ENCODE results near the gene NLGN2. TPM values are rescaled to one million over a fixed set of nuclear protein-coding genes. Genes with fewer than 3 reads are reported as not detected.

The NLGN2 gene
- total RNA-seq, 1 donor from 2014 or later, result 68.4 TPM

DNA sequence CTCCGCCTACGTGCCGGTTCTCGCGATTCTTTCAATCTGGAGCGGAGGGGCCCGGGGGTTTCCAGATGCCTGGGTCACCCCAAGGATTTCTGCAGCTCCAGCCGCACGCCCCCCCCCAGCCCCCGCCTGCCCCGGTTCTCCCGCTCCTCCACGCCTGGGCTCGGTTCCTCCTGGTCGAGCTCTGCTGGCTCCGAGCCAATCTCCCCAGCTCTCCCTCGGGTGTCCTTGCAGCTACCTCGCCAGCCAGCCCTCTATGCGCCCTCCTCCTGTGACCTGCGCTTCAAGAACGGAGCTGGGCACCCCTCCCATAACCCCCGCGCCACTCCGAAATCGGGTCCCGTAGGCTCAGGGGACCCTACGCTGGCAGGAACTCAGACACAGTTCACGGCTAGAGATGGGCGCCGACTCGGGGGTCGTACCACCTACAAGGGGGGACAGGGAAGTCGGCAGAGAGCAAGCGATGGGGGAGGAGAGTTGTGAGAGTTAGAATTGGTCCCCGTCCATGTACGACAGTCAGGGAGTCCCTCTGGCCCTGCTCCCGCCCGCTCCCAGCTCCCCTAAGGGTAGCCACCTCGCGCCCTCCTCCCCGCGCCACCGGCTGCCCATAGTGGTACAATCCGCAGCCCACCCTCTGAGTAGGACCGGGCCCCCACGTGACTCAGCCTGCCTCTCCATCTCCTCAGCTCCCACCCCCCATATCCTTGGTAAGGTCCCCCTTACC is 32.6 kb downstream of the NLGN2 start:
- no peak for TF ChIP-seq CTCF (conservative IDR thresholded peaks at IDR 0.05)
- DNase-seq (ENCODE audit: extremely low spot score, unreplicated experiment), result no peak
- peak overlapping the region; percentile 93 for H3K4me3 Mint-ChIP-seq
- peak overlapping the region; percentile 86 for H3K27ac Mint-ChIP-seq
- H3K4me1 Mint-ChIP-seq (ENCODE audit: unreplicated experiment), result peaks cover 26% of the 10 kb centered on the region
- no peaks in the 10 kb centered on the region for H3K9me3 Mint-ChIP-seq
- peaks cover 4% of the 10 kb centered on the region for H3K36me3 Mint-ChIP-seq
- H3K27me3 Mint-ChIP-seq, result peaks cover 63% of the 10 kb centered on the region

GRCh38 chr17:7440834-7441195 is 33.2 kb downstream of the NLGN2 start:
- Mint-ChIP-seq H3K27me3 (peaks cover 65% of the 10 kb centered on the region), H3K4me1 (ENCODE audit: unreplicated experiment) (peaks cover 29% of the 10 kb centered on the region), H3K4me3 (peak overlapping the region; percentile 93), H3K9me3 (no peaks in the 10 kb centered on the region), H3K27ac (peak overlapping the region; percentile 86), H3K36me3 (peaks cover 5% of the 10 kb centered on the region)
- peak; percentile 51 for TF ChIP-seq CTCF (conservative IDR thresholded peaks at IDR 0.05)
- DNase-seq (ENCODE audit: extremely low spot score, unreplicated experiment), result no peak

GRCh38 chr17:7441266-7441665 is 33.6 kb downstream of the NLGN2 start:
- TF ChIP-seq CTCF (conservative IDR thresholded peaks at IDR 0.05), result no peak
- Mint-ChIP-seq H3K36me3 (peaks cover 7% of the 10 kb centered on the region), H3K4me1 (ENCODE audit: unreplicated experiment) (peaks cover 32% of the 10 kb centered on the region), H3K9me3 (no peaks in the 10 kb centered on the region), H3K27ac (peak overlapping the region; percentile 86), H3K27me3 (peaks cover 65% of the 10 kb centered on the region), H3K4me3 (peak overlapping the region; percentile 93)
- no peak for DNase-seq (ENCODE audit: extremely low spot score, unreplicated experiment)

- Mint-ChIP-seq H3K27ac (no peak overlapping the region), H3K36me3 (peaks cover 7% of the 10 kb centered on the region), H3K9me3 (no peaks in the 10 kb centered on the region), H3K27me3 (peaks cover 61% of the 10 kb centered on the region), H3K4me3 (peak overlapping the region; percentile 93), H3K4me1 (ENCODE audit: unreplicated experiment) (peaks cover 35% of the 10 kb centered on the region)
- no peak for DNase-seq (ENCODE audit: extremely low spot score, unreplicated experiment)
- no peak for TF ChIP-seq CTCF (conservative IDR thresholded peaks at IDR 0.05)
These were observed 34.5 kb downstream of the NLGN2 start for GRCh38 chr17:7442142-7442541.

DNA sequence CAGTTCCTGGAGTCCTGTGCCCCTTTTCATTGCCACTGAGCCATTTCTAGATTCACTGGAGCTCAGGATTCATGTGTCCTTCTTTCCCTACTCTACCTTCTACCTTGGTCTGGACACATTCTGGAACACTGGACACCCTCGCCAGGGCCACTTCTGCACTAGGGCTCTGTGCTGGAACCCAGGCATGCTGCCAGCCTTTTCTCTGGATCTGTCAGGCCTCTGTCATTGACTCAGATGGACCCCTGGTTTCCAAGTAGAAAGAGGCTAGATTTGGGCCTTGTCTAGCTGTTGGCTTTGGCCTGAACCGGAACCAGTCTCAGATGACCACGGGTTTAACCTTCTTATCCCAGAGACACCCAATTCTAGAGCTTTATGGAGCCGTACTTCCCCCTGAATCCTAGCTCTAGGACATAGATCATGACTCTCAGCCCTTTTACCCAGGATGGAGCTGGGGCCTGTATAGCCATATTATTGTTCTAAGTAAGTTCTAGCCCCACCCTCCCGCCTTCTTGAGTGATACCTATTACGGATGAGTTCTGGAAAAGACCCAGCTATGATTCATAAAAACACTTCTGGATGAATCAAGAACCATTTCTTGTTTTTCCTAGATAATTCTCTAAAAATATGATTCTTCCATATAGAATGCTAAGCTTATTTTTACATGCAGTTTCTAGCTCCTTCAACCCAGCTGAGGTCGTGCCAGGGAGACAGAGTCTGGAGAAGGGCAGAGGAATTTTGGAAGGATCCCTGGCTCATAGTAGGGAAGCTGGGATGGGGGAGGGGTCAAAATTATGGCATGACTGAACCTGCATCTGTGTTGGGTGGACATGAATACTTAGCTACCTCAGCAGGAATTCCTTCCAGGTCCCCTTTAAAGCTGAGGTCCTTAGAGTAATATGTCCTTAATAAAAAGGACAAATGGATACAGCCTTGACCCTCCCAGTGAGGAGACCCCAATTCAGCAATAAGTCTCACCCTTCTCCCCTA is 36.1 kb downstream of the NLGN2 start:
- DNase-seq (ENCODE audit: extremely low spot score, unreplicated experiment), result no peak
- Mint-ChIP-seq H3K27me3 (peaks cover 56% of the 10 kb centered on the region), H3K4me3 (peak overlapping the region; percentile 76), H3K27ac (peak overlapping the region; percentile 82), H3K9me3 (no peaks in the 10 kb centered on the region), H3K4me1 (ENCODE audit: unreplicated experiment) (peaks cover 29% of the 10 kb centered on the region), H3K36me3 (peaks cover 10% of the 10 kb centered on the region)
- TF ChIP-seq CTCF (conservative IDR thresholded peaks at IDR 0.05), result no peak
